OCI-LY1 (cell line): Measurements from ENCODE around the gene MAZ.

Experiments
- EZH2 ChIP-seq: fragments of 200-600 bp; sonication (generic), shearing (Covaris generic); IDR thresholded peaks from 2 replicates; pipeline ENCODE4 v1.8.0; 2017; ENCODE audit warnings: borderline replicate concordance, mixed run types, mild to moderate bottlenecking, antibody characterized with exemption, low read length, moderate library complexity, mixed read lengths
- TF ChIP-seq, protein P1 (sequence below): fragments of 200-600 bp; sonication (generic), shearing (Covaris generic); IDR thresholded peaks from 2 replicates; pipeline ENCODE4 v1.5.1; 2017; ENCODE audit warnings: mild to moderate bottlenecking, antibody characterized with exemption, low read length, moderate library complexity, mixed read lengths

DNA sequence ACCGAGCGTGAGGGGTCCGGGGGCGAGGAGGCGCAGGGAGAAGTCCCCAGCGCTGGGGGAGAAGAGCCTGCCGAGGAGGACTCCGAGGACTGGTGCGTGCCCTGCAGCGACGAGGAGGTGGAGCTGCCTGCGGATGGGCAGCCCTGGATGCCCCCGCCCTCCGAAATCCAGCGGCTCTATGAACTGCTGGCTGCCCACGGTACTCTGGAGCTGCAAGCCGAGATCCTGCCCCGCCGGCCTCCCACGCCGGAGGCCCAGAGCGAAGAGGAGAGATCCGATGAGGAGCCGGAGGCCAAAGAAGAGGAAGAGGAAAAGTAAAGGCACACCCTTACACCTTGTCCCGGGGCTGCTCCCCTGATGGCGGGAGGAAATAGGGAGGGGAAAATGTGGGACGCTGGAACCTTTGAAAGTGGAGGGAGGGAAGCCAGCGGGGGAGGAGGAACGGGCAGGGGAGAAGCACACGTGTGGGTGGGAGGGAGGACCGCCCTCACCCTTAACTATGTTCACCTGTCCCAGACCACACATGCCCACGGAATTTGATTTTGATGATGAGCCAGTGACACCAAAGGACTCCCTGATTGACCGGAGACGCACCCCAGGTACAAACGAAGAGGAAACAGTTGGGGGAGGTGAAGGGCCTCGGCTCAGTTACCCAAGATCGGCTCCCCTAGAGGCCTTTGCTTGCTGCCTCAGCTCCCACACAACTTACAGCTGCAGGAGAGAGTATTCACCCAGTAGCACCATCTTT is 10.5 kb downstream of the MAZ start:
- TF ChIP-seq, protein P1, sequence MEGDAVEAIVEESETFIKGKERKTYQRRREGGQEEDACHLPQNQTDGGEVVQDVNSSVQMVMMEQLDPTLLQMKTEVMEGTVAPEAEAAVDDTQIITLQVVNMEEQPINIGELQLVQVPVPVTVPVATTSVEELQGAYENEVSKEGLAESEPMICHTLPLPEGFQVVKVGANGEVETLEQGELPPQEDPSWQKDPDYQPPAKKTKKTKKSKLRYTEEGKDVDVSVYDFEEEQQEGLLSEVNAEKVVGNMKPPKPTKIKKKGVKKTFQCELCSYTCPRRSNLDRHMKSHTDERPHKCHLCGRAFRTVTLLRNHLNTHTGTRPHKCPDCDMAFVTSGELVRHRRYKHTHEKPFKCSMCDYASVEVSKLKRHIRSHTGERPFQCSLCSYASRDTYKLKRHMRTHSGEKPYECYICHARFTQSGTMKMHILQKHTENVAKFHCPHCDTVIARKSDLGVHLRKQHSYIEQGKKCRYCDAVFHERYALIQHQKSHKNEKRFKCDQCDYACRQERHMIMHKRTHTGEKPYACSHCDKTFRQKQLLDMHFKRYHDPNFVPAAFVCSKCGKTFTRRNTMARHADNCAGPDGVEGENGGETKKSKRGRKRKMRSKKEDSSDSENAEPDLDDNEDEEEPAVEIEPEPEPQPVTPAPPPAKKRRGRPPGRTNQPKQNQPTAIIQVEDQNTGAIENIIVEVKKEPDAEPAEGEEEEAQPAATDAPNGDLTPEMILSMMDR: no peak
- no peak for TF ChIP-seq EZH2
